ENCODE data around the gene IGDCC3.

DNA sequence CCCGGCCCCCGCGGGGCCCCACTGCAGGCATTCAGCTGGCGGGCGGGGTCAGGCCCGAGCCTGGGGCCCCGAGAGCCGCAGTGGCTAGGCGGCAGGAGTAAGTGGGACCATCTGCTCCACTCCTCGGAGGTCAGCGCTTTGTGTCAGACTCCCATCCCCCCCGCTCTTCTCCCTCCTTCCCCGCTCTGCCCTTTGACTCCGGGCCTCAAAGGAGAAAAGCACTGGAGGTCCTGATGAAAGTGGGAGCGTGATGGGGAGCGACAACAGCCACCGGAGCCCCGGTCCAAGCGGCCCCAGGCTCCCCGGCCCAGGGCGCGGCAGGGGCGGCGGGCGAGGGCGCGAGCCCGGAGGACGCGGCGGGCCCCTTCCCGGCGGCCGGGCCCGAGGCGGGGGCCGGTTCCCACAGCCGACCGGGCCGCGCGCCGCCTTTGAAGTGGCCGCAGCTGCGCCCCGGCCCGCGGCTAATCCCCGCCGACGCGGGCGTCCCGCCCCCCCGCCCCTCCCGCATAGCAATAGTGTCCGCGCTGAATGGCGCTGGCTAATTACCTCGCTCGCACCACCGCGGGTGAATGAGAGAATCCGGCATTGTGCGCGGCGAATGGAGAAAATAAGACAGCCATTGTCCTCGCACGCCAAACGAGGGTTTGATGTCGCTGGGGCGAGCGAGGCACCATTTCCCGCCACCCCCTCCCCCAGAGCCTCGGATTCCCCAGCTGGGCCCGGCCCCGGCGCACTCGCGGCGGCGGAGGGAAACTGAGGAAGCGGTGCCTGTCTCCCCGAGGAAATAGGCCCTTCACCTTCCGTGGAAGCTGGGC lies 22.4 kb downstream of the IGDCC3 start:
- TF ChIP-seq, protein P1, sequence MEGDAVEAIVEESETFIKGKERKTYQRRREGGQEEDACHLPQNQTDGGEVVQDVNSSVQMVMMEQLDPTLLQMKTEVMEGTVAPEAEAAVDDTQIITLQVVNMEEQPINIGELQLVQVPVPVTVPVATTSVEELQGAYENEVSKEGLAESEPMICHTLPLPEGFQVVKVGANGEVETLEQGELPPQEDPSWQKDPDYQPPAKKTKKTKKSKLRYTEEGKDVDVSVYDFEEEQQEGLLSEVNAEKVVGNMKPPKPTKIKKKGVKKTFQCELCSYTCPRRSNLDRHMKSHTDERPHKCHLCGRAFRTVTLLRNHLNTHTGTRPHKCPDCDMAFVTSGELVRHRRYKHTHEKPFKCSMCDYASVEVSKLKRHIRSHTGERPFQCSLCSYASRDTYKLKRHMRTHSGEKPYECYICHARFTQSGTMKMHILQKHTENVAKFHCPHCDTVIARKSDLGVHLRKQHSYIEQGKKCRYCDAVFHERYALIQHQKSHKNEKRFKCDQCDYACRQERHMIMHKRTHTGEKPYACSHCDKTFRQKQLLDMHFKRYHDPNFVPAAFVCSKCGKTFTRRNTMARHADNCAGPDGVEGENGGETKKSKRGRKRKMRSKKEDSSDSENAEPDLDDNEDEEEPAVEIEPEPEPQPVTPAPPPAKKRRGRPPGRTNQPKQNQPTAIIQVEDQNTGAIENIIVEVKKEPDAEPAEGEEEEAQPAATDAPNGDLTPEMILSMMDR (IDR thresholded peaks at IDR 0.05), result no peak
- TF ChIP-seq ZFX (IDR thresholded peaks at IDR 0.05; ENCODE audit: borderline replicate concordance), result no peak

All from 22Rv1 (cell line).